Mononuclear cell (primary cell): Measurements from ENCODE around the gene PPFIBP1. TPM values are rescaled to one million over a fixed set of nuclear protein-coding genes. Genes with fewer than 3 reads are reported as not detected.
"Not testable (repeated sequence)": the region's sequence is repeated elsewhere in the genome, so short reads cannot be mapped to it uniquely, and the experiment has no call there.

Experiments used
- H3K27me3 ChIP-seq: 2 replicates; pipeline ENCODE4 v1.6.0; 2011; ENCODE audit warnings: low read length, control low read depth; ENCODE audit not compliant: insufficient read depth
- H3K4me1 ChIP-seq: 2 replicates; pipeline ENCODE4 v1.5.1; 2011; ENCODE audit warnings: mild to moderate bottlenecking, low read length, control low read depth; ENCODE audit not compliant: insufficient read depth
- H3K4me3 ChIP-seq: 2 replicates; pipeline ENCODE4 v1.5.1; 2011; ENCODE audit warnings: mild to moderate bottlenecking, low read length, moderate library complexity
- H3K9me3 ChIP-seq: 2 replicates; pipeline ENCODE4 v1.5.1; 2011; ENCODE audit warnings: low read depth, mild to moderate bottlenecking, control low read depth, low read length
- total RNA-seq: library from RNA; depleted of rRNA; stranded (reverse); fragments of >200 nt; gene quantifications from one replicate; pipeline ENCODE4 v1.2.3, GENCODE V29; 2012

Gene PPFIBP1
- total RNA-seq, 1 donor = 3.0 TPM

- Histone ChIP-seq H3K27me3 (no peaks in the 10 kb centered on the region), H3K4me1 (no peaks in the 10 kb centered on the region), H3K9me3 (no peaks in the 10 kb centered on the region), H3K4me3 (no peak overlapping the region)
These were observed 37.7 kb downstream of the PPFIBP1 start for GRCh38 chr12:27561535-27562350.

GRCh38 chr12:27564612-27565213, 40.7 kb downstream of the PPFIBP1 start:
- H3K27me3 ChIP-seq = no peaks in the 10 kb centered on the region
- no peak overlapping the region for H3K4me3 ChIP-seq
- H3K9me3 ChIP-seq = no peaks in the 10 kb centered on the region
- no peaks in the 10 kb centered on the region for H3K4me1 ChIP-seq

GRCh38 chr12:27566159-27566558, 42.2 kb downstream of the PPFIBP1 start:
- H3K9me3 ChIP-seq = no peaks in the 10 kb centered on the region
- no peaks in the 10 kb centered on the region for H3K27me3 ChIP-seq
- no peak overlapping the region for H3K4me3 ChIP-seq
- H3K4me1 ChIP-seq = no peaks in the 10 kb centered on the region

GRCh38 chr12:27566626-27567025, 42.6 kb downstream of the PPFIBP1 start:
- Histone ChIP-seq H3K9me3 (no peaks in the 10 kb centered on the region), H3K27me3 (no peaks in the 10 kb centered on the region), H3K4me1 (no peaks in the 10 kb centered on the region), H3K4me3 (no peak overlapping the region)

- Histone ChIP-seq H3K27me3 (no peaks in the 10 kb centered on the region), H3K4me3 (no peak overlapping the region), H3K4me1 (no peaks in the 10 kb centered on the region), H3K9me3 (no peaks in the 10 kb centered on the region)
These were observed 47.5 kb downstream of the PPFIBP1 start for GRCh38 chr12:27571463-27571862.

- H3K27me3 ChIP-seq = no peaks in the 10 kb centered on the region
- H3K9me3 ChIP-seq = no peaks in the 10 kb centered on the region
- H3K4me3 ChIP-seq = no peak overlapping the region
- no peaks in the 10 kb centered on the region for H3K4me1 ChIP-seq
These were observed 48.7 kb downstream of the PPFIBP1 start for GRCh38 chr12:27572486-27573255.

GRCh38 chr12:27573972-27574371, 50.0 kb downstream of the PPFIBP1 start:
- H3K4me3 ChIP-seq = no peak overlapping the region
- no peaks in the 10 kb centered on the region for H3K27me3 ChIP-seq
- no peaks in the 10 kb centered on the region for H3K4me1 ChIP-seq
- H3K9me3 ChIP-seq = no peaks in the 10 kb centered on the region

GRCh38 chr12:27575090-27575761, 51.2 kb downstream of the PPFIBP1 start:
- Histone ChIP-seq H3K4me1 (no peaks in the 10 kb centered on the region), H3K27me3 (no peaks in the 10 kb centered on the region), H3K4me3 (no peak overlapping the region), H3K9me3 (no peaks in the 10 kb centered on the region)

GRCh38 chr12:27575762-27576118, 51.7 kb downstream of the PPFIBP1 start:
- Histone ChIP-seq H3K27me3 (no peaks in the 10 kb centered on the region), H3K9me3 (no peaks in the 10 kb centered on the region), H3K4me3 (no peak overlapping the region), H3K4me1 (no peaks in the 10 kb centered on the region)

GRCh38 chr12:27576667-27577347, 52.8 kb downstream of the PPFIBP1 start:
- Histone ChIP-seq H3K4me3 (no peak overlapping the region), H3K27me3 (no peaks in the 10 kb centered on the region), H3K4me1 (no peaks in the 10 kb centered on the region), H3K9me3 (no peaks in the 10 kb centered on the region)

- Histone ChIP-seq H3K4me1 (no peaks in the 10 kb centered on the region), H3K4me3 (no peak overlapping the region), H3K27me3 (no peaks in the 10 kb centered on the region), H3K9me3 (no peaks in the 10 kb centered on the region)
These were observed 53.7 kb downstream of the PPFIBP1 start for GRCh38 chr12:27577688-27578087.

GRCh38 chr12:27578689-27579372, 54.8 kb downstream of the PPFIBP1 start:
- Histone ChIP-seq H3K4me3 (no peak overlapping the region), H3K4me1 (no peaks in the 10 kb centered on the region), H3K9me3 (no peaks in the 10 kb centered on the region), H3K27me3 (no peaks in the 10 kb centered on the region)

GRCh38 chr12:27580561-27581330, 56.7 kb downstream of the PPFIBP1 start:
- H3K9me3 ChIP-seq = no peaks in the 10 kb centered on the region
- H3K4me3 ChIP-seq = no peak overlapping the region
- H3K27me3 ChIP-seq = no peaks in the 10 kb centered on the region
- H3K4me1 ChIP-seq = no peaks in the 10 kb centered on the region

GRCh38 chr12:27581331-27581671, 57.3 kb downstream of the PPFIBP1 start:
- not testable (repeated sequence) for H3K9me3 ChIP-seq, H3K4me3 ChIP-seq, H3K4me1 ChIP-seq, H3K27me3 ChIP-seq
